ENCODE data around the gene RSBN1.

The RSBN1 gene

DNA sequence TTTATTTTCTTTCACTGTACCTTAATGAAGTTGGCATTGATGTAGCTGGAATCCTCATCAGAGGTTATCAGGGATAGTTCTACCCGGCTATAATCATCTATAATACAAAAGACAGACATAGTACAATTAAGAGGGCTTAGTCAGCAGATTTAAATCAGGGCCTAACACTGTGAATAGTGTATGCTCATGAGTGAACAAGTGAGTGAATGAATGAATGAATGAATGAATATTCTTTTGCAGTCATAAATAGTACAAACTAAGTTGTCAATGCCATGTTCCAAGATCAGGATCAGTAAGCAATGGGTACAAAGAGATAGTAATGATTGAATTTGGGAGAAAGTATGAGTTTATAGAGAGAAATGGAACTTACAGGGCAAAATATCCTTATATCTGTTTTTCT is 46.7 kb upstream of the RSBN1 start:
- Histone ChIP-seq H3K4me1 (ENCODE audit: insufficient read depth, poor library complexity, severe bottlenecking) (peaks cover 17% of the 10 kb centered on the region), H3K36me3 (ENCODE audit: low read depth) (no peaks in the 10 kb centered on the region), H3K27me3 (ENCODE audit: insufficient read depth, poor library complexity, severe bottlenecking) (no peaks in the 10 kb centered on the region), H3K9me3 (ENCODE audit: severe bottlenecking) (no peaks in the 10 kb centered on the region), H3K27ac (ENCODE audit: poor library complexity, severe bottlenecking) (no peak overlapping the region), H3K4me3 (ENCODE audit: severe bottlenecking) (no peak overlapping the region)
- TF ChIP-seq, protein P1, sequence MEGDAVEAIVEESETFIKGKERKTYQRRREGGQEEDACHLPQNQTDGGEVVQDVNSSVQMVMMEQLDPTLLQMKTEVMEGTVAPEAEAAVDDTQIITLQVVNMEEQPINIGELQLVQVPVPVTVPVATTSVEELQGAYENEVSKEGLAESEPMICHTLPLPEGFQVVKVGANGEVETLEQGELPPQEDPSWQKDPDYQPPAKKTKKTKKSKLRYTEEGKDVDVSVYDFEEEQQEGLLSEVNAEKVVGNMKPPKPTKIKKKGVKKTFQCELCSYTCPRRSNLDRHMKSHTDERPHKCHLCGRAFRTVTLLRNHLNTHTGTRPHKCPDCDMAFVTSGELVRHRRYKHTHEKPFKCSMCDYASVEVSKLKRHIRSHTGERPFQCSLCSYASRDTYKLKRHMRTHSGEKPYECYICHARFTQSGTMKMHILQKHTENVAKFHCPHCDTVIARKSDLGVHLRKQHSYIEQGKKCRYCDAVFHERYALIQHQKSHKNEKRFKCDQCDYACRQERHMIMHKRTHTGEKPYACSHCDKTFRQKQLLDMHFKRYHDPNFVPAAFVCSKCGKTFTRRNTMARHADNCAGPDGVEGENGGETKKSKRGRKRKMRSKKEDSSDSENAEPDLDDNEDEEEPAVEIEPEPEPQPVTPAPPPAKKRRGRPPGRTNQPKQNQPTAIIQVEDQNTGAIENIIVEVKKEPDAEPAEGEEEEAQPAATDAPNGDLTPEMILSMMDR (IDR thresholded peaks at IDR 0.05; ENCODE audit: poor library complexity, severe bottlenecking) = no peak
- ATAC-seq (ENCODE audit: low read depth) (no peak), DNase-seq (ENCODE audit: low spot score) (no peak)

DNA sequence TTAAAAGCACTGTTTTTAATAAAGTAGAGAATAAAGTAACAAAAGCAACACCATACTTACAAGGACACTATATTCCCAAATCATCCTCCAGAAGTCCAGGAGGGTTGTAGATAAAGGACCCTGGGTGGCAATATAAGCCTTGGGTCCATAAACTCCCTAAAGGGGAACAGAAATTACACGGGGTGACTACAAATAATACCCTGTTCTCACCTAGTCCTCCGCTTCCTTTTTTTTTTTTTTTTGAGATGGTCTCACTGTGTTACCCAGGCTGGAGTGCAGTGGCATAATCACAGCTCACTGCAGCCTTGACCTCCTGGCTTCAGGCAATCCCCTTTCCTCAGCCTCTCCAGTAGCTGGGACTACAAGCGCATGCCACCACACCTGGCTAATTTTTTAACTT is 46.1 kb upstream of the RSBN1 start:
- H3K36me3 ChIP-seq (ENCODE audit: low read depth) = no peaks in the 10 kb centered on the region
- no peak overlapping the region for H3K4me3 ChIP-seq (ENCODE audit: severe bottlenecking)
- no peak for DNase-seq (ENCODE audit: low spot score)
- no peaks in the 10 kb centered on the region for H3K27me3 ChIP-seq (ENCODE audit: insufficient read depth, poor library complexity, severe bottlenecking)
- H3K27ac ChIP-seq (ENCODE audit: poor library complexity, severe bottlenecking) = no peak overlapping the region
- H3K4me1 ChIP-seq (ENCODE audit: insufficient read depth, poor library complexity, severe bottlenecking) = peaks cover 17% of the 10 kb centered on the region
- ATAC-seq (ENCODE audit: low read depth) = no peak
- TF ChIP-seq, protein P1 (IDR thresholded peaks at IDR 0.05; ENCODE audit: poor library complexity, severe bottlenecking) = no peak
- no peaks in the 10 kb centered on the region for H3K9me3 ChIP-seq (ENCODE audit: severe bottlenecking)

DNA sequence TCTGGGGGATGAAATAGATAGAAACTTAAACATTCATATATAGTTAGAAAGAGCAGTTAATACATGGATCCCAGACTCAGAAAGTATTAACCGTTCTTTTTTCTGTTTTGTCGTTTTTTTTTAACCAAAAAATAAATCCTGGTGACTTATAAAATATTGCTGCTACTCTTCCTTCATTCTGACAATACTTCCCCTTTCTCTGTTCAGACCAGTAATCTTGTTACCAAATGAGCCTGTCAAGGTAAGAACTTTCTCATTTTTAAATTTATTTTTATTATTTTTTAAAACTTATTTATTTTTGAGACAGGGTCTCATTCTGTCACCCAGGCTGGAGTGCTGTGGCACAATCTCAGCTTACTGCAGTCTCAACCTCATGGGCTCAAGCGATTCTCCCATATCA is 45.5 kb upstream of the RSBN1 start:
- Histone ChIP-seq H3K4me3 (ENCODE audit: severe bottlenecking) (no peak overlapping the region), H3K4me1 (ENCODE audit: insufficient read depth, poor library complexity, severe bottlenecking) (peaks cover 17% of the 10 kb centered on the region), H3K27me3 (ENCODE audit: insufficient read depth, poor library complexity, severe bottlenecking) (no peaks in the 10 kb centered on the region), H3K27ac (ENCODE audit: poor library complexity, severe bottlenecking) (no peak overlapping the region), H3K9me3 (ENCODE audit: severe bottlenecking) (no peaks in the 10 kb centered on the region), H3K36me3 (ENCODE audit: low read depth) (no peaks in the 10 kb centered on the region)
- DNase-seq (ENCODE audit: low spot score) = no peak
- no peak for ATAC-seq (ENCODE audit: low read depth)
- TF ChIP-seq, protein P1 (IDR thresholded peaks at IDR 0.05; ENCODE audit: poor library complexity, severe bottlenecking) = no peak

DNA sequence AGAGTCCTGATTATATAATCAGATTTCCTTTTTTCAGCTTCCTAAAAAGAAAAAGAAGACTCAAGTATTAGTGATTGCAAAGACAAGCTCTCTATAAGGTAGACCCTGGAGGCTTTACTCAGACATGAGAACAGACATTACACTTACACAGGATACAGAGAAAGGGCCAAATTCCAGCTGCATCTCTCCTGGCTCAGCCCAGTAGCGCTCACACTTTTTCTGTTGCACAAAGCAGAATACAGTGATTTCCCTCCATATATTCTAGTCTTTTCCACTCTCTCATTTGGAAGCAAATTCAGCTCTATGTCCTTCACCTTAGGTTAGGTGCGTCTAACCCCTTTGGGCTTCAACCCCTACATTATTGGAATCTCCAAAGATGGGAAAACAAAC is 44.1 kb upstream of the RSBN1 start:
- Histone ChIP-seq H3K27me3 (ENCODE audit: insufficient read depth, poor library complexity, severe bottlenecking) (no peaks in the 10 kb centered on the region), H3K4me1 (ENCODE audit: insufficient read depth, poor library complexity, severe bottlenecking) (peaks cover 14% of the 10 kb centered on the region), H3K36me3 (ENCODE audit: low read depth) (no peaks in the 10 kb centered on the region), H3K4me3 (ENCODE audit: severe bottlenecking) (no peak overlapping the region), H3K27ac (ENCODE audit: poor library complexity, severe bottlenecking) (no peak overlapping the region), H3K9me3 (ENCODE audit: severe bottlenecking) (no peaks in the 10 kb centered on the region)
- DNase-seq (ENCODE audit: low spot score) = no peak
- no peak for ATAC-seq (ENCODE audit: low read depth)
- TF ChIP-seq, protein P1 (IDR thresholded peaks at IDR 0.05; ENCODE audit: poor library complexity, severe bottlenecking) = no peak

DNA sequence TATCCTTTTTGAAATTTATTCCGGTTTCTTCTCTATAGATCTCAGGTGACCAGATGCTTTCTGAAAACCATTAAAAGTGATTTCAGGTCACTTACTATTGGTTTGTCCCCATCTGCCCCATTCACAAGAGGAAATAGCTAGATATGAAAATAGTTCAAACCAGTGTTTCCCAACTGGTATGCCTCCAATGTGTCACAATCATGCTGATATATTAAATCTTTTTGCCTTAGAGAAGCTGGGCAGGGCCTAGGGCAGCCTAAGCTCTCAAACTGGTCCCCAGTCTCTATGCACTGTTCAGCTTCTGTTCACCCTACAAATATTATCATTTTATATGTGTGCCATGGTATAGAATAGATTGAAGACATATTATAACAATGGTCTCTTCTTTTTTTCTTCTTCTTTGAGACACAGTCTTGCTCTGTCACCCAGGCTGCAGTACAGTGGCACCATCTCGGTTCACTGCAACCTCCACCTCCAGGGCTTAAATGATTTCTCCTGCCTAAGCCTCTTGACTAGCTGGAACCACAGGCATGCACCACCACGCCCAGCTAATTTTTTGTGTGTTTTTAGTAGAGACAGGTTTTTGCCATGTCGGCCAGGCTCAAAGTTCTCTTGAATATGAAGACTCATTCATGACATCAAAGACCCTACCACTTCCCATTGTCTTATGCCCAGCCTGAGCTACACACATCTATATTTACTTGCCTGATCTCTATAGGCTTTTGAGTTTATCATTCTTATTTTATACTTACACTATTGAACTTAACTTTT is 43.5 kb upstream of the RSBN1 start:
- H3K27ac ChIP-seq (ENCODE audit: poor library complexity, severe bottlenecking) = no peak overlapping the region
- DNase-seq (ENCODE audit: low spot score) (no peak), ATAC-seq (ENCODE audit: low read depth) (no peak)
- no peaks in the 10 kb centered on the region for H3K9me3 ChIP-seq (ENCODE audit: severe bottlenecking)
- H3K27me3 ChIP-seq (ENCODE audit: insufficient read depth, poor library complexity, severe bottlenecking) = no peaks in the 10 kb centered on the region
- TF ChIP-seq, protein P1 (IDR thresholded peaks at IDR 0.05; ENCODE audit: poor library complexity, severe bottlenecking) = no peak
- no peaks in the 10 kb centered on the region for H3K36me3 ChIP-seq (ENCODE audit: low read depth)
- H3K4me1 ChIP-seq (ENCODE audit: insufficient read depth, poor library complexity, severe bottlenecking) = peaks cover 8% of the 10 kb centered on the region
- no peak overlapping the region for H3K4me3 ChIP-seq (ENCODE audit: severe bottlenecking)

All from RWPE2 (cell line).